ENCODE data around the gene OTOG.

DNA sequence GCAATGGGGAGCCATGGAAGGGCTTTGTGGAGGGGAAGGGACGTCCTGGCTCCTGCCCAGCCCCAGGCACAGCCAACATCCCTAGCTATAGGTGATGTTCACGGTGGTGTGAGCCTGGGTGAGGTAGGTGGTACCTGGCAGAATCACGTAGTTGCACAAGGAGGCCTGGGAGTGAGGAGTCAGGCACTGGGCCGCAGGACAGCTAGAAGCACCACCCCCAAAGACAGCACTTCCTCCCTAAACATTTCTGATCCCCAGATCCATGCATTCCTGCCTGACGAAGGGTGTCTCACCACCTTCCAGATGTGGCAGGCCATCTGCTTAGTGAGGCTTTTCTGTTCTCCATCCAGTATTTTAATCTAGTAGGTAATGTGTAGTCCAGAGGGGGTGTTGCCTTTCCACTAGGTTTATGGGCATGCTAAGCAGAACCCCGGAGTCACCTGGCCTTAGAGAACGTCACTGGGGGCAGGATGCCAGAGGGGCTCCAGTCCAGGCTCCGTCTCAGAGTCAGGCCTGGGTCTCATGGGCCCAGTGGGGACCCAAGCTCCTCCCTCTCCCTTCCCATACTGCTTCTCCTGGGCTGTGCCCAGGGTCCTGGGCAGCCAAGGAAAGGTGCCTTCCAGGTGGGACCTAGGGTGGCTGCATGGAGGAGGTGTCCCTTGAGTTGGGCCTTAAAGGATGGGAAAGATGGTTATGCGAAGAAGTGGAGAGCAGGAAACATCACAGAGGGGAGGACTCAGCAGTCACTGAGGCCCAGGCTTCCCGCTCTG lies 56.2 kb downstream of the OTOG start:
- TF ChIP-seq EZH2 (IDR thresholded peaks at IDR 0.05; ENCODE audit: borderline replicate concordance, low read depth, low read length, severe bottlenecking), result no peak
- no peak for TF ChIP-seq POLR2AphosphoS5 (IDR thresholded peaks at IDR 0.05; ENCODE audit: insufficient read depth, low read depth, low read length)
- TF ChIP-seq, protein P1, sequence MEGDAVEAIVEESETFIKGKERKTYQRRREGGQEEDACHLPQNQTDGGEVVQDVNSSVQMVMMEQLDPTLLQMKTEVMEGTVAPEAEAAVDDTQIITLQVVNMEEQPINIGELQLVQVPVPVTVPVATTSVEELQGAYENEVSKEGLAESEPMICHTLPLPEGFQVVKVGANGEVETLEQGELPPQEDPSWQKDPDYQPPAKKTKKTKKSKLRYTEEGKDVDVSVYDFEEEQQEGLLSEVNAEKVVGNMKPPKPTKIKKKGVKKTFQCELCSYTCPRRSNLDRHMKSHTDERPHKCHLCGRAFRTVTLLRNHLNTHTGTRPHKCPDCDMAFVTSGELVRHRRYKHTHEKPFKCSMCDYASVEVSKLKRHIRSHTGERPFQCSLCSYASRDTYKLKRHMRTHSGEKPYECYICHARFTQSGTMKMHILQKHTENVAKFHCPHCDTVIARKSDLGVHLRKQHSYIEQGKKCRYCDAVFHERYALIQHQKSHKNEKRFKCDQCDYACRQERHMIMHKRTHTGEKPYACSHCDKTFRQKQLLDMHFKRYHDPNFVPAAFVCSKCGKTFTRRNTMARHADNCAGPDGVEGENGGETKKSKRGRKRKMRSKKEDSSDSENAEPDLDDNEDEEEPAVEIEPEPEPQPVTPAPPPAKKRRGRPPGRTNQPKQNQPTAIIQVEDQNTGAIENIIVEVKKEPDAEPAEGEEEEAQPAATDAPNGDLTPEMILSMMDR (IDR thresholded peaks at IDR 0.05; ENCODE audit: extremely low read depth in 1 of 2, insufficient read depth in 1 of 2, low read depth in 1 of 2, low read length in 2 of 2), result no peak
- TF ChIP-seq POLR2A (IDR thresholded peaks at IDR 0.05; ENCODE audit: low read depth, low read length), result no peak
- TF ChIP-seq JUN (IDR thresholded peaks at IDR 0.05; ENCODE audit: borderline replicate concordance, insufficient read depth, insufficient read length, low read depth), result no peak

All from endothelial cell of umbilical vein (primary cell).